ENCODE results near the gene C3orf20. TPM values are rescaled to one million over a fixed set of nuclear protein-coding genes. Genes with fewer than 3 reads are reported as not detected.

The C3orf20 gene
- total RNA-seq = under 0.01 and 0.07 TPM in 2 replicates

GRCh38 chr3:14674841-14675240 is at the start of gene C3orf20:
TSS of gene C3orf20 (plus strand) at chr3:14675141. CDS start at chr3:14682714, 7,573 bp downstream.

GRCh38 chr3:14651440-14652251 is 23.3 kb upstream of the C3orf20 start, which contains the start of gene CCDC174:
TSS of gene CCDC174 (plus strand) at chr3:14651762. CDS start at chr3:14651837, 75 bp downstream.

GRCh38 chr3:14818804-14819500 is 144.0 kb downstream of the C3orf20 start, which contains the start of gene FGD5:
TSS of gene FGD5 (plus strand) at chr3:14818962. CDS start at chr3:14819072, 110 bp downstream.

Other genes with a start within 250 kb of the C3orf20 start
- gene GRIP2, start 134.8 kb upstream of the C3orf20 start, total RNA-seq = 0.14 TPM in 1 of 2 replicates, not detected in the other
- 14.5 and 15.7 TPM in 2 replicates for gene CCDC174, start 23.4 kb upstream of the C3orf20 start, total RNA-seq
- gene FGD5, start 143.8 kb downstream of the C3orf20 start, total RNA-seq = 104 and 107 TPM in 2 replicates

All from thoracic aorta endothelial cell (primary cell).